Kasumi-1 (cell line): ENCODE measurements around the gene DDX60.
"Not testable (repeated sequence)": the region's sequence is repeated elsewhere in the genome, so short reads cannot be mapped to it uniquely, and the experiment has no call there.

Source experiments
- DNase-seq, 2 experiments: peaks; one replicate each; lab custom pipeline; 2025; lab: John Stamatoyannopoulos, UW

The DDX60 gene

GRCh38 chr4:168318266-168318895 lies at the start of gene DDX60:
Gene DDX60 (minus strand): TSS chr4:168318752. CDS start chr4:168311259, 7,493 bp downstream.
- DNase-seq = peak; percentile 71 to 82

GRCh38 chr4:168367065-168367464 lies 48.5 kb upstream of the DDX60 start:
- DNase-seq = no peak

- no peak for DNase-seq
Observed at GRCh38 chr4:168362025-168362401, 43.5 kb upstream of the DDX60 start.

- no peak for DNase-seq
Observed at GRCh38 chr4:168361365-168362024, 42.9 kb upstream of the DDX60 start.

- no peak for DNase-seq
Observed at GRCh38 chr4:168360271-168360670, 41.7 kb upstream of the DDX60 start.

- no peak for DNase-seq
Observed at GRCh38 chr4:168357941-168358340, 39.4 kb upstream of the DDX60 start.

- DNase-seq = no peak
Observed at GRCh38 chr4:168353746-168354145, 35.2 kb upstream of the DDX60 start.

GRCh38 chr4:168337550-168337940 lies 19.0 kb upstream of the DDX60 start:
- no peak for DNase-seq

GRCh38 chr4:168336837-168337549 lies 18.4 kb upstream of the DDX60 start:
- no peak for DNase-seq

GRCh38 chr4:168335621-168336020 lies 17.1 kb upstream of the DDX60 start:
- DNase-seq = no peak

GRCh38 chr4:168334053-168334452 lies 15.5 kb upstream of the DDX60 start:
- DNase-seq = no peak

GRCh38 chr4:168330575-168330974 lies 12.0 kb upstream of the DDX60 start:
- not testable (repeated sequence) for DNase-seq

- no peak for DNase-seq
Observed at GRCh38 chr4:168325591-168325990, 7.0 kb upstream of the DDX60 start.

GRCh38 chr4:168321006-168321405 lies 2.5 kb upstream of the DDX60 start:
- DNase-seq = no peak

- DNase-seq = no peak
Observed at GRCh38 chr4:168319486-168320019, 1.0 kb upstream of the DDX60 start.

- DNase-seq = no peak
Observed at GRCh38 chr4:168317621-168318020, 931 bp downstream of the DDX60 start.

GRCh38 chr4:168309781-168310180 lies 8.8 kb downstream of the DDX60 start:
- DNase-seq = no peak

GRCh38 chr4:168308912-168309311 lies 9.6 kb downstream of the DDX60 start:
- DNase-seq = no peak

GRCh38 chr4:168306476-168306875 lies 12.1 kb downstream of the DDX60 start:
- no peak for DNase-seq

- DNase-seq = no peak
Observed at GRCh38 chr4:168304744-168305459, 13.7 kb downstream of the DDX60 start.

- DNase-seq = not testable (repeated sequence)
Observed at GRCh38 chr4:168303430-168303829, 15.1 kb downstream of the DDX60 start.

- DNase-seq = no peak
Observed at GRCh38 chr4:168293386-168293975, 25.1 kb downstream of the DDX60 start.
